ENCODE measurements around the gene RANBP3.

GRCh38 chr19:5966941-5967340 is 11.0 kb downstream of the RANBP3 start:
- TF ChIP-seq CTCF (IDR thresholded peaks at IDR 0.05; ENCODE audit: low read length) (no peak), EZH2 (optimal IDR thresholded peaks at IDR 0.05; ENCODE audit: low read depth, low read length) (no peak), EZH2phosphoT487 (IDR thresholded peaks at IDR 0.05; ENCODE audit: low read length) (no peak)

Data from MM.1S (cell line).